Measurements from ENCODE around the gene FADS2.
A peak's percentile ranks its signal among the peaks of the same experiment; 100 is the strongest.

Gene FADS2

DNA sequence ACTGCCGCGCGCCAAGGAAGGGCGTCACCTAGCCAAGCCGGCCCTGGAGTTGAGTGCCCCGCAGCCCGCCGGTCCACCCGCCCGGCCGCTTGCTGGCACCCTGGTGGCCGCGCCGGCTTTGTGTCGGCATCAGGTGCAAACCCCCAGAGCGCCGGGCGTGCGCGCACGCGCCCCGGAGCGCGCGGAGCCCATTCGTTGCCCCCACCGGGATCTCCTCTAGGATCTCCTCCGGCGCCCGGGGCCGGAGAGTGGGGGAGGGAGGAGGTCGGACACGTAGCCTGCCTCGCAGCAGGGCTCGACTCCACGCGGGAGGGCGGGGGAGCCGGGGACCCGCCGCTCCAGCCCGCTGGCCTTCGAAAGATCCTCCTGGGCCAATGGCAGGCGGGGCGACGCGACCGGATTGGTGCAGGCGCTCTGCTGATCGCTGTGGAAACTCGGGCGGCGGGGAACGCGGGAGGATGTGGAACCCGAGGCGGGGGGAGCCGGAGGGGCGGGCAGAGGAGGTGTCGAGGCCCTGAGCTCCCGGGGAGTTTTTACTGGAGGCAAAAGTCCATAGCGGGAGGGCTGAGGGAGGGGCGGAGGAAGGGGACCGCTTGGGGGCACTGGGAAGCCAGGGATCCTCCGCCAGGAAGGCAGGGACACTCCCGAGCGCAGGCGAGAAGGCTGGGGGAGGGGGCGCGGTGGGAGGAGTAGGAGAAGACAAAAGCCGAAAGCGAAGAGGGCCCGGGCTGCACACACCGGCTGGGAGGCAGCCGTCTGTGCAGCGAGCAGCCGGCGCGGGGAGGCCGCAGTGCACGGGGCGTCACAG is at the start of gene FADS2:
Gene FADS2, plus strand, starts transcription at position 730 of the 808 bp plus-strand sequence. CDS start 91 bp downstream, outside the sequence.
- Mint-ChIP-seq H3K4me1 (peaks cover 44% of the 10 kb centered on the region), H3K27me3 (peaks cover 47% of the 10 kb centered on the region), H3K36me3 (peaks cover 4% of the 10 kb centered on the region), H3K9me3 (no peaks in the 10 kb centered on the region), H3K27ac (peak within 1 kb of the TSS; percentile 78), H3K4me3 (peak within 1 kb of the TSS; percentile 90)
- peak; percentile 87 for ATAC-seq

DNA sequence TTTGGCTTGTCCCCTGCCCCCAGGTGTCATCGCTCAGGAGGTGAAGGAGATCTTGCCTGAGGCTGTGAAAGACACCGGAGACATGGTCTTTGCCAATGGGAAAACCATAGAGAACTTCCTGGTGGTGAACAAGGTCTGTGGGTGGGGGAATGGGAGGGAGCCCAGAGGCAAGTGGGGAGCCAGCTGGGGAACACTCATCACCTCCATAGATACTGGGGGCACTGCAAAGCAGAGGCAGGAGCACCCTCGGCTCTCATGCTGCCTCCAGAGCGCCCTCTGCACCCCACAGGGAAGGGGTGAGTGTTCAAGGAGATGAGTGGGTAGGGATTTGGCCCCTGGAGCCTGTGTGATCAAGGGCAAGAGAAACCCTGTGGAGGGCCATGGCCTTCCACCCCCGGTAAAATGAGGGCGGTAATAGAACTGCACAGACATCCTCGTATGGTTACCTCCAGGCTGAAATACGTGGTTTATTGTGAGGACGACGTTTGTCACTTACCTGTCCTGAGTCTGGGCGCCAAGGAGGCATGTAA is 49.7 kb upstream of the FADS2 start:
- no peak for ATAC-seq
- peaks cover 17% of the 10 kb centered on the region for H3K4me1 Mint-ChIP-seq
- peaks cover 42% of the 10 kb centered on the region for H3K27me3 Mint-ChIP-seq
- H3K27ac Mint-ChIP-seq, result no peak overlapping the region
- H3K36me3 Mint-ChIP-seq, result peaks cover 6% of the 10 kb centered on the region
- H3K4me3 Mint-ChIP-seq, result no peak overlapping the region
- H3K9me3 Mint-ChIP-seq, result no peaks in the 10 kb centered on the region

GRCh38 chr11:61778920-61779650 is 49.0 kb upstream of the FADS2 start:
- peaks cover 13% of the 10 kb centered on the region for H3K36me3 Mint-ChIP-seq
- H3K9me3 Mint-ChIP-seq, result no peaks in the 10 kb centered on the region
- no peak overlapping the region for H3K4me3 Mint-ChIP-seq
- no peak for ATAC-seq
- H3K4me1 Mint-ChIP-seq, result peaks cover 18% of the 10 kb centered on the region
- H3K27me3 Mint-ChIP-seq, result peaks cover 42% of the 10 kb centered on the region
- no peak overlapping the region for H3K27ac Mint-ChIP-seq

- Mint-ChIP-seq H3K4me1 (peaks cover 25% of the 10 kb centered on the region), H3K36me3 (peaks cover 21% of the 10 kb centered on the region), H3K27me3 (peaks cover 35% of the 10 kb centered on the region), H3K9me3 (no peaks in the 10 kb centered on the region), H3K27ac (no peak overlapping the region), H3K4me3 (no peak overlapping the region)
- ATAC-seq, result no peak
Observed at GRCh38 chr11:61779666-61780525, 48.2 kb upstream of the FADS2 start.

DNA sequence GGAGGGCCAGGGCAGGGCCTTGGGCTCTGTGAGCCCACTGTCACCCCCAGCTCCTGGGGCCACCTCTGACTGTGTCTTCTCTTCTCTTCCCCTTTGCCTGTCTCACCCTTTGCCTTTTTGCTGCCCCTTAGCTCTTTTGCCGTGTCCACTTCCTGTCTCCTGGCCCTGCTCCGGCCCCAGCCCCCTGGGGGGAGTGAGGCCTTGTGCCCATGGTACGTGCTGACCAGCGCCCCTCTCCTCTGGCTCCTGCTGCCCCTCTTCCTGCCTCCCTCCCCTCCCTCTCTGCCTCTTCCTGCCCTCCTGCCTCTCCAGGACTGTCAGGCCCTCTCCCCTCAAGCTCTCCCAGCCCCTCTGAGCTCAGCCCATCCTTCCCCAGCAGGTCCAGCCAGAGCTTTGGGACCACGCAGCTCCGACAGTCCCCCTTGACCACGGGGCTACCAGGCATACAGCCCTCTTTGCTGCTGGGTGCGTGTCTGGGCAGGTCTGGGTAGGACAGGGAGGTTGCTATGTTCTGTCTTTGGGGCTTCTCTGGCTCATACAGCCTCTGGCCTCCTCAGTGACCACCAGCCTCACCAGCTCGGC is 47.4 kb upstream of the FADS2 start:
- H3K27ac Mint-ChIP-seq, result no peak overlapping the region

GRCh38 chr11:61781585-61781984 is 46.5 kb upstream of the FADS2 start:
- Mint-ChIP-seq H3K9me3 (no peaks in the 10 kb centered on the region), H3K27me3 (peaks cover 18% of the 10 kb centered on the region), H3K4me3 (no peak overlapping the region), H3K27ac (no peak overlapping the region), H3K36me3 (peaks cover 30% of the 10 kb centered on the region), H3K4me1 (peaks cover 28% of the 10 kb centered on the region)
- no peak for ATAC-seq

More for the DNA sequence above, 47.4 kb upstream of the FADS2 start:
- H3K9me3 Mint-ChIP-seq, result no peaks in the 10 kb centered on the region
- peaks cover 24% of the 10 kb centered on the region for H3K36me3 Mint-ChIP-seq
- no peak overlapping the region for H3K4me3 Mint-ChIP-seq
- no peak for ATAC-seq
- H3K4me1 Mint-ChIP-seq, result peaks cover 25% of the 10 kb centered on the region
- H3K27me3 Mint-ChIP-seq, result peaks cover 27% of the 10 kb centered on the region

DNA sequence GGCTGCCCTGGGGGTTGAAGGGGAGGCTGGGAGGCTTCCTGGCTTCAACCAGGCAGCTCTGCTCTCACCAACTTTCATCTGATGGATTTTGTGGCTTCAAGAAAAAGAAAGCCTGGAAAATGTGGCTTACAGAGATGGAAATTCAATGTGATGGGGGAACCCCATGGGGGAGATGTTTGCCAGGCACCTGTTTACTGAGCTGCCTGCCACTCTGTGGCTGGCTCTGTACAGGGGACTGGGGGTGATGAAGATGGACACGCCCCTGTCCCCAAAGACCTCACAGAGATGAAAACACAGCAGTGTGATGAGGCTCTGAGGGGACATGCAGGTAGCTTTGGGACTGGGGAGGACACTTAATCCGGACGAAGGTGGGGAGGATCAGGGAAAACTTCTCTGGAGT is 45.8 kb upstream of the FADS2 start:
- no peak overlapping the region for H3K27ac Mint-ChIP-seq
- ATAC-seq, result no peak
- no peak overlapping the region for H3K4me3 Mint-ChIP-seq
- H3K9me3 Mint-ChIP-seq, result no peaks in the 10 kb centered on the region
- H3K36me3 Mint-ChIP-seq, result peaks cover 30% of the 10 kb centered on the region
- peaks cover 26% of the 10 kb centered on the region for H3K4me1 Mint-ChIP-seq
- peaks cover 16% of the 10 kb centered on the region for H3K27me3 Mint-ChIP-seq

DNA sequence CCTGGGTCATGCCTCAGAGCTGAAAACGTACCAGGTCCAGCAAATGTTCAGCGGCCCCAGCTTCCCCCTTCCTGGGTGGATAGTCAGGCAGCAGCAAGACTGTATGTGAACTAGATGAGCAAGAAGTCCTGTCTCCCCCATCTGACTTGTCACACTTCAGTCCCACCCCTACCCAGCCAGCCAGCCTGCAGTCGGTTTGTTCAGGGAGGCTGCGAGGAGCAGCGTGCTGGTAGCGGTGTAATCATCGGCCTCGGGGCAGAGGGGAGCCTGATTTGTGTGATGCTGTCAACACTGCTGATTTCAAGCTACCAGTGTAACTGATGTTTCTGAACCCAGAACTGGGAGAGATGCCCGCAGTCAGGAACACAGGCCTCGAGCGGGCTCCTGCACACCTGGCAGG is 45.3 kb upstream of the FADS2 start:
- no peak for ATAC-seq
- H3K4me3 Mint-ChIP-seq, result no peak overlapping the region
- H3K27me3 Mint-ChIP-seq, result peaks cover 14% of the 10 kb centered on the region
- no peaks in the 10 kb centered on the region for H3K9me3 Mint-ChIP-seq
- no peak overlapping the region for H3K27ac Mint-ChIP-seq
- H3K36me3 Mint-ChIP-seq, result peaks cover 31% of the 10 kb centered on the region
- peaks cover 24% of the 10 kb centered on the region for H3K4me1 Mint-ChIP-seq

DNA sequence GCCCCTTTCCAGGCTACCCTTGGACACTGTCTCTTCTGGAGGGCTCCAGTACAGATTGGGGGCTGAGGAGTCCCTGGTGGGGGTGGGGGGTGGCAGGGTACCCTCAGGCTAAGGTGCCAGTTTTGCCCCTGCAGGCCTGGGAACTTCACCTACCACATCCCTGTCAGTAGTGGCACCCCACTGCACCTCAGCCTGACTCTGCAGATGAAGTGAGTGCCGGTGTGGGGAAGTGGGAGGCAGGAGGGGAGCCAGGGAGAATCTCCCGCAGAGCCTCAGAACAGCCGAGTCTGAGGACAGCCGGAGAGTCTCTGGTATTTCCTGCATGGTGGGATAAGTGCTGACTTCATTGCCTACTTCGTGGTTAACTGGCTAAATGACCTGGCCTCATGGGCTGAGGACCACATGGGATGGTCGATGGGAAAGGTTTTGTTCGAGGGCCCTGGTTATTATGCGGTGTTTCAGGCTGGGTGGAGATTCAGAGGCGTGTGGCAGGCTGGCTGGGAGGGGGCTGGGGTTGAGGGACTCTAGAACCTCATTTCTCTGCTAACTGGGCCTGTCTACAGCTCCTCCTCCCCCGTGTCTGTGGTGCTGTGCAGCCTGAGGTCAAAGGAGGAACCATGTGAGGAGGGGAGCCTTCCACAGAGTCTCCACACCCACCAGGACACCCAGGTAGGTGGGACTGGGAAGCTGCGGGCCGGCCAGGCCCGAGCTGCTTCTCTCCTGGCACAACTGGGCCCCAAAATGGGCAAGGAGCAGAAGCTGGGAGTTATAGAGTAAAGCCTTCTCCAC is 44.2 kb upstream of the FADS2 start:
- H3K27me3 Mint-ChIP-seq, result peaks cover 3% of the 10 kb centered on the region
- peaks cover 20% of the 10 kb centered on the region for H3K4me1 Mint-ChIP-seq
- peak overlapping the region; percentile 28 for H3K27ac Mint-ChIP-seq
- no peak for ATAC-seq
- H3K36me3 Mint-ChIP-seq, result peaks cover 41% of the 10 kb centered on the region
- H3K9me3 Mint-ChIP-seq, result no peaks in the 10 kb centered on the region
- no peak overlapping the region for H3K4me3 Mint-ChIP-seq

- H3K36me3 Mint-ChIP-seq, result peaks cover 42% of the 10 kb centered on the region
- H3K27ac Mint-ChIP-seq, result peak overlapping the region; percentile 28
- no peak overlapping the region for H3K4me3 Mint-ChIP-seq
- H3K9me3 Mint-ChIP-seq, result no peaks in the 10 kb centered on the region
- H3K4me1 Mint-ChIP-seq, result peaks cover 20% of the 10 kb centered on the region
- ATAC-seq, result no peak
- no peaks in the 10 kb centered on the region for H3K27me3 Mint-ChIP-seq
Observed at GRCh38 chr11:61784506-61784805, 43.6 kb upstream of the FADS2 start.

DNA sequence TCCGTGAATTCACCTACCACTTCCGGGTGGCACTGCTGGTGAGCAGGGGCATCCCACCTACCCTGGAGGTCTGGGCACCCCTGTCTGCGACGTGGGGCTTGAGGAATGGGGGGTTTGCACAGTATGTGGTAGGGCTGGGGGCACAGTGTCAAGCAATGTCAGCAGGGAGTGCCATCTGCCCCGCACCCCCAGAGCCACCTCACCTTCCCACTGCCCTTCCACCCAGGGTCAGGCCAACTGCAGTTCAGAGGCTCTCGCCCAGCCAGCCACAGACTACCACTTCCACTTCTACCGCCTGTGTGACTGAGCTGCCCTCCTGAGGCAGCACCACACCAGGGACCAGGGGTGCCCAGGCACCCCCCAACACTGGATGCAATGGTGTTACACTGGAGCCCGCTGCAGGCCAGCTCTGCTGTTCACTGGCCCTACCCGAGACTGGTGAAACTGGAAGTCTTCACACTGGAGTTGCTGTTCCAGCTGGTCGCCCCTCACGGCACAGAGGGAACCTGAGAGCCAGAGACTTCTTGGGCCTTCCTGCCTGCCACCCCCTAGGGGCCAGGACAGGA is 42.2 kb upstream of the FADS2 start:
- no peaks in the 10 kb centered on the region for H3K27me3 Mint-ChIP-seq
- ATAC-seq, result peak; percentile 42
- H3K4me3 Mint-ChIP-seq, result no peak overlapping the region
- no peaks in the 10 kb centered on the region for H3K9me3 Mint-ChIP-seq
- peaks cover 20% of the 10 kb centered on the region for H3K4me1 Mint-ChIP-seq
- no peak overlapping the region for H3K27ac Mint-ChIP-seq
- H3K36me3 Mint-ChIP-seq, result peaks cover 51% of the 10 kb centered on the region

GRCh38 chr11:61787928-61788491 is 40.1 kb upstream of the FADS2 start:
- Mint-ChIP-seq H3K4me1 (peaks cover 32% of the 10 kb centered on the region), H3K9me3 (no peaks in the 10 kb centered on the region), H3K27me3 (no peaks in the 10 kb centered on the region), H3K27ac (no peak overlapping the region), H3K36me3 (peaks cover 49% of the 10 kb centered on the region), H3K4me3 (no peak overlapping the region)
- ATAC-seq, result no peak

DNA sequence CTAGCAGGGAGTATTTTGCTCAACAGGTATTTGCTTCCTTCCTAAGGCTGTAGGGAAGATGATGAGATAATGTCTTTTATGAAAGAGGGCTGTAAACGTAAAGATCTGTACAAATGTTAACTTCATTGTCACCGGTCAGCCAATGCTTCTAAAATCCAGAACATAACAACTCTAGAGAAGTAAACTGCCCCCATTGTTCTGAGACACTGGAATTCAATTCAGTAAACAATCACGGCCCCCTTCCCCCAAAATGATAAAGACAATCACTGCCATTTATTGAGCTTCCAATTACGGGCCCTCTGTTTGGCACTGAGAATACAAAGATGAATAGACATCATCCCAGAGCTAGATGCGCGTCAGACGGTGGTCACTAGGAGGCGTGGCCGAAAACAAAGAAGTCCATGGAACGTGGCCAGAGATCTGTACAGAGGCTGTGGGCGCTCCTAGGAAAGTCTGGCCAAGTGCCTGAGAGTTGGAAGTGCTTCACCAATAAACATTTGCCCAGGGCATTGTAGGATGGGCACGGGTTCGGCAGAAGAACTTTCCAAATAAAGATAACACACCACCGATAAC is 36.3 kb upstream of the FADS2 start:
- H3K9me3 Mint-ChIP-seq, result no peaks in the 10 kb centered on the region
- no peaks in the 10 kb centered on the region for H3K27me3 Mint-ChIP-seq
- H3K36me3 Mint-ChIP-seq, result peaks cover 35% of the 10 kb centered on the region
- peak overlapping the region; percentile 88 for H3K4me3 Mint-ChIP-seq
- peaks cover 22% of the 10 kb centered on the region for H3K4me1 Mint-ChIP-seq
- H3K27ac Mint-ChIP-seq, result peak overlapping the region; percentile 99
- ATAC-seq, result peak; percentile 53

Data from stimulated activated memory B cell treated with anti-CD40 and anti-IgM and Interleukin-4, amounts not matched to agents 10 μg/mL and 1 μg/mL and 100 μg/mL, for 72 hours (primary cell).